ENCODE results near the gene REM2. TPM values are rescaled to one million over a fixed set of nuclear protein-coding genes. Genes with fewer than 3 reads are reported as not detected.
"Not testable (repeated sequence)": the region's sequence is repeated elsewhere in the genome, so short reads cannot be mapped to it uniquely, and the experiment has no call there.

The REM2 gene
- total and polyA plus RNA-seq, 2 donors (not counting 1 experiment from before 2014, with no cell fraction given) = 0.06 to 0.17 TPM

DNA sequence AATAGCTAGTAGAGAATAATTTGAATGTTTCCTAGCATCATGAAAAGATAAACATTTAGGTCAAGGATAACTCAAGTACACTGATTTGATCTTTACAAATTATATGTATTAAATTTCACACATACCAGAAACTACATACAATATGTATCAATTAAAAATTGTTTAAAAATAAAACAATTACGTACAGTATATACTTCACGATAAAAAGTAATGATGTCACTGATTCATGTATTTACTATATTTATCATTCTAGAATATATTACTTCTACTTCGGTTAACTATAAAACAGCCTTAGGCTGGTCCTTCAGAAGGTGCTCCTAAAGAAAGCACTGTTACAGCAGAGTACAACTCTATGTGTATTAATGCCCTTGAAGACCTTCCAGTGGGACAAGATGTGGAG lies 24.4 kb downstream of the REM2 start:
- no peaks in the 10 kb centered on the region for H4K20me1 ChIP-seq (ENCODE audit: control insufficient read depth, extremely low read depth, insufficient read depth, low read length)
- H3K4me3 ChIP-seq (replicated peaks in 1 of 4; ENCODE audit: control extremely low read depth in 1 of 4, insufficient read depth in 1 of 4, low read depth in 3 of 4, low read length in 4 of 4) = no peak overlapping the region
- H3K27ac ChIP-seq (ENCODE audit: insufficient read depth, low read length) = no peak overlapping the region
- no peaks in the 10 kb centered on the region for H3K9me3 ChIP-seq (ENCODE audit: control insufficient read depth, insufficient read depth, low read depth, low read length)
- H3K27me3 ChIP-seq (ENCODE audit: control insufficient read depth, insufficient read depth, low read length) = no peaks in the 10 kb centered on the region
- H3K79me2 ChIP-seq (ENCODE audit: control insufficient read depth, insufficient read depth, low read length) = peaks cover 6% of the 10 kb centered on the region
- H2AFZ ChIP-seq (ENCODE audit: low read length) = no peak overlapping the region
- no peaks in the 10 kb centered on the region for H3K4me1 ChIP-seq (ENCODE audit: control insufficient read depth, extremely low read depth, insufficient read depth, low read length)
- no peak for DNase-seq (ENCODE audit: low read depth in 2 of 2)
- no peak overlapping the region for H3K4me2 ChIP-seq (ENCODE audit: extremely low read depth, insufficient read depth, low read length)
- no peak overlapping the region for H3K9ac ChIP-seq (ENCODE audit: insufficient read depth, low read length)
- H3K36me3 ChIP-seq (ENCODE audit: control insufficient read depth, insufficient read depth, low read length) = peaks cover 18% of the 10 kb centered on the region
- TF ChIP-seq, protein P1, sequence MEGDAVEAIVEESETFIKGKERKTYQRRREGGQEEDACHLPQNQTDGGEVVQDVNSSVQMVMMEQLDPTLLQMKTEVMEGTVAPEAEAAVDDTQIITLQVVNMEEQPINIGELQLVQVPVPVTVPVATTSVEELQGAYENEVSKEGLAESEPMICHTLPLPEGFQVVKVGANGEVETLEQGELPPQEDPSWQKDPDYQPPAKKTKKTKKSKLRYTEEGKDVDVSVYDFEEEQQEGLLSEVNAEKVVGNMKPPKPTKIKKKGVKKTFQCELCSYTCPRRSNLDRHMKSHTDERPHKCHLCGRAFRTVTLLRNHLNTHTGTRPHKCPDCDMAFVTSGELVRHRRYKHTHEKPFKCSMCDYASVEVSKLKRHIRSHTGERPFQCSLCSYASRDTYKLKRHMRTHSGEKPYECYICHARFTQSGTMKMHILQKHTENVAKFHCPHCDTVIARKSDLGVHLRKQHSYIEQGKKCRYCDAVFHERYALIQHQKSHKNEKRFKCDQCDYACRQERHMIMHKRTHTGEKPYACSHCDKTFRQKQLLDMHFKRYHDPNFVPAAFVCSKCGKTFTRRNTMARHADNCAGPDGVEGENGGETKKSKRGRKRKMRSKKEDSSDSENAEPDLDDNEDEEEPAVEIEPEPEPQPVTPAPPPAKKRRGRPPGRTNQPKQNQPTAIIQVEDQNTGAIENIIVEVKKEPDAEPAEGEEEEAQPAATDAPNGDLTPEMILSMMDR (conservative IDR thresholded peaks at IDR 0.05 in 1 of 2, IDR thresholded peaks at IDR 0.05 in 1 of 2; ENCODE audit: low read depth in 1 of 2, low read length in 2 of 2) = no peak
- no peak for TF ChIP-seq EZH2 (IDR thresholded peaks at IDR 0.05; ENCODE audit: low read length, missing control alignments)

- Histone ChIP-seq H3K36me3 (ENCODE audit: control insufficient read depth, insufficient read depth, low read length) (peaks cover 15% of the 10 kb centered on the region), H3K4me1 (ENCODE audit: control insufficient read depth, extremely low read depth, insufficient read depth, low read length) (no peaks in the 10 kb centered on the region), H3K27ac (ENCODE audit: insufficient read depth, low read length) (no peak overlapping the region), H3K9me3 (ENCODE audit: control insufficient read depth, insufficient read depth, low read depth, low read length) (no peaks in the 10 kb centered on the region), H2AFZ (ENCODE audit: low read length) (no peak overlapping the region), H3K9ac (ENCODE audit: insufficient read depth, low read length) (no peak overlapping the region), H3K27me3 (ENCODE audit: control insufficient read depth, insufficient read depth, low read length) (no peaks in the 10 kb centered on the region), H4K20me1 (ENCODE audit: control insufficient read depth, extremely low read depth, insufficient read depth, low read length) (no peaks in the 10 kb centered on the region), H3K79me2 (ENCODE audit: control insufficient read depth, insufficient read depth, low read length) (peaks cover 8% of the 10 kb centered on the region), H3K4me2 (ENCODE audit: extremely low read depth, insufficient read depth, low read length) (no peak overlapping the region), H3K4me3 (replicated peaks in 1 of 4; ENCODE audit: control extremely low read depth in 1 of 4, insufficient read depth in 1 of 4, low read depth in 3 of 4, low read length in 4 of 4) (no peak overlapping the region)
- peak in 1 of 2 donors; percentile 54 for DNase-seq (ENCODE audit: low read depth in 2 of 2)
- TF ChIP-seq EZH2 (IDR thresholded peaks at IDR 0.05; ENCODE audit: low read length, missing control alignments) = no peak
- TF ChIP-seq, protein P1 (conservative IDR thresholded peaks at IDR 0.05 in 1 of 2, IDR thresholded peaks at IDR 0.05 in 1 of 2; ENCODE audit: low read depth in 1 of 2, low read length in 2 of 2) = no peak
Observed at GRCh38 chr14:22908601-22909000, 25.6 kb downstream of the REM2 start.

GRCh38 chr14:22910916-22911315 lies 27.9 kb downstream of the REM2 start:
- no peak overlapping the region for H3K4me2 ChIP-seq (ENCODE audit: extremely low read depth, insufficient read depth, low read length)
- H3K9me3 ChIP-seq (ENCODE audit: control insufficient read depth, insufficient read depth, low read depth, low read length) = no peaks in the 10 kb centered on the region
- H3K4me3 ChIP-seq (replicated peaks in 1 of 4; ENCODE audit: control extremely low read depth in 1 of 4, insufficient read depth in 1 of 4, low read depth in 3 of 4, low read length in 4 of 4) = no peak overlapping the region
- no peak overlapping the region for H3K9ac ChIP-seq (ENCODE audit: insufficient read depth, low read length)
- H3K79me2 ChIP-seq (ENCODE audit: control insufficient read depth, insufficient read depth, low read length) = peaks cover 11% of the 10 kb centered on the region
- no peaks in the 10 kb centered on the region for H3K27me3 ChIP-seq (ENCODE audit: control insufficient read depth, insufficient read depth, low read length)
- peaks cover 5% of the 10 kb centered on the region for H3K36me3 ChIP-seq (ENCODE audit: control insufficient read depth, insufficient read depth, low read length)
- H2AFZ ChIP-seq (ENCODE audit: low read length) = no peak overlapping the region
- DNase-seq (ENCODE audit: low read depth in 2 of 2) = no peak
- no peak overlapping the region for H3K27ac ChIP-seq (ENCODE audit: insufficient read depth, low read length)
- no peak for TF ChIP-seq EZH2 (IDR thresholded peaks at IDR 0.05; ENCODE audit: low read length, missing control alignments)
- TF ChIP-seq, protein P1 (conservative IDR thresholded peaks at IDR 0.05 in 1 of 2, IDR thresholded peaks at IDR 0.05 in 1 of 2; ENCODE audit: low read depth in 1 of 2, low read length in 2 of 2) = no peak
- no peaks in the 10 kb centered on the region for H3K4me1 ChIP-seq (ENCODE audit: control insufficient read depth, extremely low read depth, insufficient read depth, low read length)
- H4K20me1 ChIP-seq (ENCODE audit: control insufficient read depth, extremely low read depth, insufficient read depth, low read length) = no peaks in the 10 kb centered on the region

- not testable (repeated sequence) for H3K36me3 ChIP-seq (ENCODE audit: control insufficient read depth, insufficient read depth, low read length); H3K27ac ChIP-seq (ENCODE audit: insufficient read depth, low read length); H3K4me3 ChIP-seq (replicated peaks in 1 of 4; ENCODE audit: control extremely low read depth in 1 of 4, insufficient read depth in 1 of 4, low read depth in 3 of 4, low read length in 4 of 4); H3K4me1 ChIP-seq (ENCODE audit: control insufficient read depth, extremely low read depth, insufficient read depth, low read length); H4K20me1 ChIP-seq (ENCODE audit: control insufficient read depth, extremely low read depth, insufficient read depth, low read length); DNase-seq (ENCODE audit: low read depth in 2 of 2); H3K9me3 ChIP-seq (ENCODE audit: control insufficient read depth, insufficient read depth, low read depth, low read length); H3K4me2 ChIP-seq (ENCODE audit: extremely low read depth, insufficient read depth, low read length); H3K9ac ChIP-seq (ENCODE audit: insufficient read depth, low read length); H3K27me3 ChIP-seq (ENCODE audit: control insufficient read depth, insufficient read depth, low read length); H2AFZ ChIP-seq (ENCODE audit: low read length)
- peaks cover 26% of the 10 kb centered on the region for H3K79me2 ChIP-seq (ENCODE audit: control insufficient read depth, insufficient read depth, low read length)
Observed at GRCh38 chr14:22914836-22915235, 31.8 kb downstream of the REM2 start.
